ENCODE data around the gene TBC1D20.

Gene TBC1D20

DNA sequence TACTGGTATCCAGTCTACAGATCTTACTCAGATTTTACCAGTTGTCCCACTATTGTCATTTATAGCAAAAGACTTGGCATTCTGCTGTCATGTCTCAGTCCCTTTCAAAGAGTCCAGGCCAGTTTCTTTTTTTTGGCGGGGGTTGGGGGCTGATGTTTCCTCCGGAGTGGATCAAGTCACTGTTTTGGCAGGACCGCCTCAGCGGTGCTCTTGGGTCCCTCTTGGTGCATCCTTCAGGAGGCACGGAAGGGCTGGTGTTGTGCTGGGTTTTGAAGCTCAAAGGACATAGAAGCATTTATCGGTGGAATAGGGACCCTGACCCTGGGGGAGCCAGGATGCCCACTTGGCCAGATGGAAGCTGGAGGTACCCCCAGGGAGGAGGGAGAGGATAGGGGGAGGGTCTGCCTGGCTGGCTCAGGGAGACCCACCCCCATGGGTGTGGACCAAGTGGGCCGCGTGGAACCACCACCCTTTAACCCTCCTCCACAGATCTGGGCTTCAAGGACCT is 43.4 kb downstream of the TBC1D20 start:
- no peak for DNase-seq

DNA sequence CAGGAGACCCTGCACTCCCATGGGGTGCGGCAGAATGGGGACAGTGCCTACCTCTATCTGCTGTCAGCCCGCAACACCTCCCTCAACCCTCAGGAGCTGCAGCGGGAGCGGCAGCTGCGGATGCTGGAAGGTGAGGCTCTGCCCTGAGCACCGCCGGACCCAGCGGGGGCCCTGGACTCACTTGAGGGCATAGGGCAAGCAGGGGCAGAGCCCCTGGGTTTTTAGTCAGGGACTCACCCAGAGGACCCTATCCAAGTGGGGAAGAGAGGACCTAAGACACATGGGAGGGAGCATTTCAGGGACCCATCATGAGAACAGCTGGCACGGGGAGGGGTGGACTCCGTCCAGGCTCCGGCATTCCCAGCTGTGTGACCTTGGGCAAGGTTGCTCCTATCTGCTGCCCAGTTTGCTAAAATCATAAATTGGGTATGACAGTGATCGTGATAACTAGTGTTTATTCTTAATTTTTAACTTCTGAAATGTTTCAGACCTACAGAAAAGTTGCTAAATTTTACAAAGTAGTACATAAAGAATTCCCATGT is 44.5 kb downstream of the TBC1D20 start:
- no peak for DNase-seq

DNA sequence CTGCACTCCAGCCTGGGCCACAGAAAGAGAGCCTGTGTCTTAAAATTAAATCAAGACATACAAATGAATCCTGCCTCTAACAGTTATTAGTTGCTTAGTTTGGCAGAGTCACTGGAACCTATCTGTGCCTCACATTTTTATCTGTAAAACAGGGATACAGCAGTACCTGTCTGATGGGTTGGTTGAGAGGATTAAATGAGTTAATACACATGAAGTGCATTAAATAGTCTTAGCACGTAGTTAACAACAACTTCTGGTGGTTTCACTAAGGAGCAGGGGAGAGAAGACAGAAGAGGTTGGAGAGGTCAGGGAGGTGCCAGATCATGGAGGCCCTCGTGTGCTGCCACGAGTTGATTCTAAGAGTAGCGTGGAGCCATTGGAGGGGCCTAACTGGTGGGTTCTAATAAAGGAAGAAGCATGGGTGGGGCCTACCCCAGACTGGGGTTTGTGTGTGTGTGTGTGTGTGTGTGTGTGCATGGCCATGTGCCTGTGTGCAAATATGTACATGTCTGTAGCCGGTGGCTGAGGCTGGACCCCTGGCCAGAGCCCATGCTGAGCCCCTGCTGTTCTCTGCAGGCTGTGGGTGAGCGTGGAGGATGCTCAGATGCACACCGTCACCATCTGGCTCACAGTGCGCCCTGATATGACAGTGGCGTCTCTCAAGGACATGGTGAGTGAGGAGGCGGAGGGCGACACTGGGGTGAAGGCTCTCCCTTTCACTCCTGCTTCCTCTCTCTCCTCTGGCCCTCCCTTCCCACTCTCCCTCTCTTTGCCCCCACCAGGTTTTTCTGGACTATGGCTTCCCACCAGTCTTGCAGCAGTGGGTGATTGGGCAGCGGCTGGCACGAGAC is 45.2 kb downstream of the TBC1D20 start:
- no peak for DNase-seq

DNA sequence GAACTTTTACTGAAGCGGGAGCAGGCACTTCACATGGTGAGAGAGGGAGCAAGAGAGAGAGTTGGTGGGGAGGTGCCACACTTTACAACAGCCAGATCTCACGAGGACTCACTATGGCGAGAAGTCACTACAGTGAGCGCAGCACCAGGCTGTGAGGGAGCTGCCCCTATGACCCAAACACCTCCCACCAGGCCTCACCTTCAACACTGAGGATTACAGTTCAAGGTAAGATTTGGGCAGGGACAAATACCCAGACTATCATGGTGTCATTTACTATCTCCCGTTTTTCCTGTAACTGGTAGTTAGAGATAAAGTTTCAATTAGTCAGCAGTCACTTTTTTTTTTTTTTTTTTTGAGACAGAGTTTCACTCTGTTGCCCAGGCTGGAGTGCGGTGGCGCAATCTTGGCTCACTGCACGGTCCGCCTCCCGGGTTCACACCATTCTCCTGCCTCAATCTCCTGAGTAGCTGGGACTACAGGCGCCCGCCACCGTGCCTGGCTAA is 46.5 kb downstream of the TBC1D20 start:
- DNase-seq: no peak

DNA sequence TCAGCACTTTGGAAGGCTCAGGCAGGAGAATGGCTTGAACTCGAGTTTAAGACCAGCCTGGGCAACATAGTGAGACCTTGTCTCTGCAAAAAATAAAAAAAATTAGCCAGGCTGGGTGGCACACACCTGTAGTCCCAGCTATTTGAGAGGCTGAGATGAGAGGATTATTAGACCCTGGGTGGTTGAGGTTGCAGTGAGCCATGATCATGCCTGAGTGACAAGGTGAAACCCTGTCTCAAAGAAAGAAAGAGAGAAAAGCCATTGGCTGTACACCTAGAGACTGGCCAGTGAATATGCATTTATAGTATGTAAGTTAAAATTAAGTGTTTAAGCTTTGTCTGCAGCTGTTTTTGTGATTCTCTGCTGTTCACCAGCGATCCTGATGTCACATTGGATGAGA is 48.2 kb downstream of the TBC1D20 start:
- DNase-seq: no peak

DNA sequence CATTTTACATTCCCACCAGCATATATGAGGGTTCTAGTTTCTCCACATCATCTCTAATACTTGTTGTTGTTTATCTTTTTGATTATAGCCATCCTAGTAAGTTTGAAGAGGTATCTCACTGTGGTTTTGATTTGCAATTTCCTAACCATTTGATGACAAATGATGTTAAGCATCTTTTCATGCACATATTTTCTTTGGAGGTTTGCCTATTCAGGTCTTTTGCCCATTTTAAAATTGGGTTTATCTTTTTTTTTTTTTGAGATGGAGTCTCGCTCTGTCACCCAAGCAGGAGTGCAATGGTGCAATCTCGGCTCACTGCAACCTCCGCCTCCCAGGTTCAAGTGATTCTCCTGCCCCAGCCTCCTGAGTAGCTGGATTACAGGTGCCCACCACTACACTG is 50.3 kb downstream of the TBC1D20 start:
- no peak for DNase-seq

DNA sequence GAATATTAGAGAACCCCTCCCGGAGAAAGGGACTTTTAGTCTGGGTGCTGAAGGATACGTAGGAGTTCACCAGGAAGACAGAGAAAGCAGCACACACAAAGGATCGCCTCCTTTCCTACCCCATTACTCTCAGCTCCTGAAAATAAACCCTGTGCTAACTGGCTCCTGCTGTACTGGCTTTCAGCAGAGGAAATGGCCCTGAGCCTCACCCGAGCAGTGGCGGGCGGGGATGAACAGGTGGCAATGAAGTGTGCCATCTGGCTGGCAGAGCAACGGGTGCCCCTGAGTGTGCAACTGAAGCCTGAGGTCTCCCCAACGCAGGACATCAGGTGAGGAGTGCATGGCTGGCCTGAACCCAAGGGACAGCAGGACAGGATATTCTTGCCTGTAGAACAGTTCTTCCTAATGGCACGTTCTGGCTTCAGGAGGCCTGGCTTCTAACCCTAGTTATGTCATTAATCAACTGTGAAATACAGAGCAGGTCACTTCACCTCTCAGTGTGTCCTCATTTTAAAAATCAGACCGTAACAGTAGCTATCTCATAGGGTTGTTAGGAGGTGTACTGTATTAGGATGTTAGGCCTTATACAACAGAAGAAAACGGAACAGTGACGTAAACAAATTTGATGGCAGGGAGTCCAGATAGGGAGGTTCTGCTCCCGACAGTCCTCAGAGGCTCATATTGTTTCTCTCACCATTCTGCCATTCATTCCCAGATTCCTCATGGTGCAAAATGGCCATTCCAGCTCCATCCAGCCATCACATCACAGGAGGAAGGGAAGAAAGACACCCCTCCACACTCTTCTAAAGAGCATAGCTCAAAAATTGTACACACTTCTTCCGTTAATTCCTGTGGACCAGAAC is 52.4 kb downstream of the TBC1D20 start:
- no peak for DNase-seq

DNA sequence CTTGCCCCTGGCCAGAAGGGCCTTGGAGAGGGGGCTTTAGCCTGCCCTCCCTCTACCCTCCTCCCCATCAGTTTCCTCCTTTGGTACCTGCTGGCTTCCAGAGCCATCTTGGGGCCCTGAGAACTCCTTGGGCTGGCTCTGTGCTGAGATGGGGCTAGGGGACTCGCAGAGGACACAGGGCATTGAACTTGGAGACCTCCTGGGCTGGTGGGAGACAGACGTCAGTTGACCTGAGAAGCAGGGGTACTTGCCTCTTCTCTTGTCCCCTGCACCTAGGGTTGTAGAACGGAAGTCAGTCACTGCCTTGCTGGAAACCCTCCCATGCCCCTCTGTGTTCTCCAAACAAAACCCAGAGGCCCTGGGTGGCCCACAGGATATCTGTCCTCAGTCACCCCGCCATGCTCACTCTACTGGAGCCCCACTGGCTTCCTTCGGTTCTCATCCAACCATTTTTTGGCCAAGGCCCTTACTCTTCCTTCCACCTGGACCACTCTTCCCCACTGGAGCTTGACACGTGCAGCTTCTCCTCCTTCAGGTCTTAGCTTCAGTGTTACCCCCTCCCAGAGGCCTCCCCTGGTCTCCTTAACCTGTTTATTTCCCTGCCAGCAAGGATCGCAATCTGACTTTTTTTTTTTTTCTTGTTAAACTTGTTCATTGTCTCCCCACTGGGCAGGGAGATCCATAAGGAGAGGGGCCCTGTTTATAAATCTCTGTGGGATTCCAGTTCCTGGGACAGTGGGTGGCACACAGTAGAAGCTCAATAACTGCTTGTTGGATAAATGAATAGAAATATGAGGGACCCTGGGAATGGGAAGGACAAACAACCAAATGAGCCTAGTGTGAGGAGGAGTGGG is 53.3 kb downstream of the TBC1D20 start:
- DNase-seq: peak in 1 of 3 experiments; percentile 50

DNA sequence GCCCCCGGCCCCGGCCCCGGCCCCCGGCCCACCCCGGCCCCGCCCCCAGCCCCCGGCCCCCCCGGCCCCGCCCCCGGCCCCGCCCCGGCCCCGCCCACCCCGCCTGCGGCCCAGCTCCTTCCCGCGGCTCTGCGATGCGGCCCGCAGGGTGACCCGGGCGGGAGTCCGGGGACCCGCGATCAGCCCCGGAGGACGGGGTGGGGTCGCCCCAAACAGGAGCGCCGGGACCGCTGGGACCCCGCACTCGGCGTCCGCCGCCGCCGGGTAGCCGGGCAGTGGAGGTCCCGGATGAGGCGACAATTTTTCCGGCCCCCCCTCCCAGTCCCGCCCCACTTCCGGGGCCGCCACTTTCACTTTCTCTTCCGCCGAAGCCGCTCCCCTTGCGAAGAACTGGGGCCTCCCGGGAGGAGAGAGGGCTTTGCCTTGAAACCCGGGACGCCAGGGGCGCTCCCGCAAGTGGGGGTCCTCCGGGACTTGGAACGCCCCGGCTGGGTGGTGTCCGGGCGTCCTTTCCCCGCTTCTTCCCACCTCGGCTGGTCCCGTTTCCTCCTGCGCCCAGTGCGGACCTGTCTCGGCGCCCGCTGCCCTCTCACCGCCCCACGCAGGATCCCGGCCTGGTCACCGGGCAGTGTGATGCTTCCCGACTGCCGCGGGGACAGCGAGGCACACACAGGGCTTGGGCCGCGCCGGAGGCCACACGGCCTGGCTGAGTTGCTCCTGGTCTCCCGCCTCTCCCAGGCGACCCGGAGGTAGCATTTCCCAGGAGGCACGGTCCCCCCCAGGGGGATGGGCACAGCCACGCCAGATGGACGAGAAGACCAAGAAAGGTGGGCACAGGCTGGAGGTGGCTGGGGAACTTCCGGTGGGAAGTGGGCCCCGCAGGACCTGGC is 54.1 kb downstream of the TBC1D20 start, which contains the start of gene RBCK1:
Gene RBCK1, plus strand, starts transcription at position 347 of the 890 bp plus-strand sequence. Its CDS starts 459 bp downstream, at position 806.
- DNase-seq: peak; percentile 80 to 90 (median 88)

DNA sequence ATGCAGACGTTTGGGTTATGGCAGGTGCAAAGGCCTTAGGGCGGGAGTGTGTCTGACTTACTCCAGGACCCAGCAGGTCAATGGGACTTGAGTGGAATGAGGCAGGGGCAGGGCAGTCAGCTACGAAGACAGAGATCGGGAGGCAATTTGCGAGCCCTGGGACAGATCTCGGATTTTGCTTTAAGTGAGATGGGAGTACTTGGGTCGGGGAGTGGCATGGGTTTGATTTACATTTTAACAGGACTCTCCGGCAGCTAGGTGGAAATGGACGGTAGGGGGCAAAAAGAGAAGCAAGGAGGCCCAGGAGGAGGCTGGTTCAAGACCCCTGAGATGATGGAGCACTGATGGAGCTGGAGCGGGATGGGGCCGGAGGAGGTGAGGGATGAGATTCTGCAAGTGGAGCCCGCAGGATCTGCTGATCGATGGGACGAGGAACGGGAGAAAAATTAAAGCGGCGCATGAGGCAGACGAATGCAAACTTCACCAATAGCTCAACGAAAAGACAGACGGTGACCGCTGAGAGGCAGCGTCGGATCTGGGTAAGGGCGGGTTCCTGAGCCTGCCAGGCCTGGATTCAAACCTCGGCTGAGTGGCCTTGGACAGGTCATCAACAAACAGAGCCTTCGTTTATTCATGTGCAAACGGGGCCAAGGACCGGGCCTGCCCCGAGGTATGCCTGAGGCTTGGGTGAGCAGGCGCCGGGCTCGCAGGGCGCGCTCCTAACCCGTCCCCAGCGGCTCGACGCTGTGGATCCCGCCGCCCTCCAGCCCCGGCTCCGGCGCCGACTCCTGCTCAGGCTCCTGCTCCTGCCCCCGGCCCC is 55.0 kb downstream of the TBC1D20 start:
- peak; percentile 83 to 86 (median 86) for DNase-seq

DNA sequence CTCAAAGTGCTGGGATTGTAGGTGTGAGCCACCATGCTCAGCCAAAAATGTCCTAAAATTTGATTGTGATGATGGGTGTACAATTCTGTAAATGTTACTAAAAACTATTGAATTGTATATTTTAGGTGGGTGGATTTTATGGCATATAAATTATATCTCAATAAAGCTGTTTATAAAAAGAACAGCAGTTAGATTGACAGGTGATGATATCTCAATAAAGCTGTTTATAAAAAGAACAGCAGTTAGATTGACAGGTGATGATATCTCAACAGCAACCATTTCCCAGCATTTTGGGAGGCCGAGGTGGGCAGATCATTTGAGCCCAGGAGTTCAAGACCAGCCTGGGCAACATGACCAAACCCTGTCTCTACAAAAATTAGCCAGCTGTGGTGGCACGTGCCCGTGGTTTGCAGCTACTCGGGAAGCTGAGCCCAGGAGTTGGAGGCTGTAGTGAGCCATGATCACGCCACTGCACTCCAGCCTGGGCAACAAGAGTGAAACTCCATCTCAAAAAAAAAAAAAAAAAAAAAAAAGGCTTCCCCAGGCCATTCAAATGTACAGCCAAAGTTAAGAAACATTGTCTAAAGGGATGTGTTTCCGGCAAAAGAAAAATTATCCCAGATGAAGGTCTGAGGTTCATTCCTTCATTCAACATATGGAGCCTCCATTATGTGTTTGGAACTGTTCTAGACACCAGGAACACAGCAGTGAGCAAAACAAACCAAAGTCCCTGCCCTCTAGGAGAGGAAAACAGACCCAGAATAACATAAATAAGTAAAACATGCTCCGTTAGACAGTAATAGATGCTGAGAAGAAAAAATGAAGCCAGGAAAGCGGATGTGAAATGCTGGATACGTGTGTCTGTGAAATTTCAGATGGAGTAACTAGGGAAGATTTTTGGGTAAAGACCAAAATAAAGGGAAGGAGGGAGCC is 55.9 kb downstream of the TBC1D20 start:
- no peak for DNase-seq

DNA sequence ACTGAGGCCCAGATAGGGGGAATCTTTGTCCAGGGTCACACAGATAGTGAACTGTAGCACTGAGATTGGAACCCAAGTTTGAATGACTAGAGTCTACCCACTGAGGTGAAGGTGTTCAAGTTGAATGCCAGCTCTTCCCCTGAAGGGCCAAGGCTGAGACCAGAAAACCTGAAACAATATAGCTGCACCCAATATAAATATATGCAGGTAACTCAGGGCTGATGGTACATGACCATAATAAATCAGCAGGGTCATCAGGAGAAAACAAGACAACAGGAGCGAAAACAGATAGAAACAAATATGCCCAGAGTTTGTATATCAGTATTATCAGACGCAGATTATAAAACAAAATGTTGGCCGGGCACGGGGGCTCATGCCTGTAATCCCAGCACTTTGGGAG is 58.2 kb downstream of the TBC1D20 start:
- no peak for DNase-seq

DNA sequence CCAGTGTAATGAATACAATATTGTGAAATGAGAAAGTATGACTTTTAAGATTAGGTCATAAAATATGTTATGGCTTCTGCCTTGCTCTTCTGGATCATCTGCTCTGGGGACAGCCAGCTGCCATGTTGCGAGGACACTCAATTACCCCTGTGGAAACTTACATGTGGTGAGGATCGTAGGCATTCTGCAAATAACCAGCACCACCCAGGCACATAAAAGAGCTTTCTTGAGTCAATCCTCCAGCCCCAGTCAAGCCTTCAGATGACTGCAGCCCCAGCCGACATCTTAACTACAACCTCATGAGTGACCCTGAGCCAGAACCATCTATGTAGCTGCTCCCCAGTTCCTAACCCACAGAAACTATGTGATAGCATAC is 58.8 kb downstream of the TBC1D20 start:
- DNase-seq: no peak

DNA sequence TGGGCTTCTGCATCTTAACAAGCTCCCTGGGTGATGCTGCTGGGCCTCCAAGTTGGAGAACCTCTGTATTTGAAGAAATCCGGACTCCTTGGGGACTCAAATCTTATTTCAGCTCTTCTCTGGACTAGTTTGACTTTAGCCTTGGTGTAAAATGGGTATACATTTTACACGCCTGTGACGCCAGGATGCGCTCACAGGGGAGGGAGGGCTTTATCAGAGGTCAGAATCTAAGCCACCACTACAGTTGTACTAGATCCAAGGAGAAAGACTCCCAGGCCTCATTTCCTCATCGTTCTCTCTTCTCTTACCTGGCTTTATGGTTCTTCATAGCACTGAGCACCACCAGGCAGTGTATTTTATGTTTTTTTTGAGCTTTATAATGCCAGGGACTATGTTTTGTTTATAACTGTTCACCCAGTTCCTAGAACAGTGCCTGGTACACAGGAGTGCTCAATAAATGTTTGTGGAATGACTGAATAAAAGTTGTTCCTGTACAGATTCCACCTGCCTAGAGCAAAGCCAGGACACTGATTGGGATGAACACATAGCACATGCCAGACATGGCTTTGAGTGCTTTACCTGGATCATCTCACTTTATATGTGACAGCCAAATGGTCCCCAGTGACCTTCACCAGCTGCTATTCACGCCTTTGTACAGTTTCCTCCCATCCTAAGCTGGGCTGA is 59.3 kb downstream of the TBC1D20 start:
- DNase-seq: no peak

DNA sequence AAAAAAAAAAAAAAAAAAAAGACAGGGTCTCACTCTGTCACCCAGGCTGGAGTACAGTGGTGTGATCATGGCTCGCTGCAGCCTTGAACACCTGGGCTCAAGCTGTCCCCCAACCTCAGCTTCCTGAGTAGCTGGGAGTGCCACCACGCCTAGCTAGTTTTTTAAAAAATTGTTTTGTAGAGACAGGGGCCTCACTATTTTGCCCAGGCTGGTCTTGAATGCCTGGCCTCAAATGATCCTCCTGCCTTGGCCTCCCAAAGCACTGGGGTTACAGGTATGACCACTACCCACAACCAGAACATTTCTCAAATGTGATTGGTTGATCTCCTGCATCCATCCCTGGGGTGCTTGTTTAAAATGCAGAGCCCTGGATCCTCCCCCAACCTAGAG is 59.8 kb downstream of the TBC1D20 start:
- no peak for DNase-seq

DNA sequence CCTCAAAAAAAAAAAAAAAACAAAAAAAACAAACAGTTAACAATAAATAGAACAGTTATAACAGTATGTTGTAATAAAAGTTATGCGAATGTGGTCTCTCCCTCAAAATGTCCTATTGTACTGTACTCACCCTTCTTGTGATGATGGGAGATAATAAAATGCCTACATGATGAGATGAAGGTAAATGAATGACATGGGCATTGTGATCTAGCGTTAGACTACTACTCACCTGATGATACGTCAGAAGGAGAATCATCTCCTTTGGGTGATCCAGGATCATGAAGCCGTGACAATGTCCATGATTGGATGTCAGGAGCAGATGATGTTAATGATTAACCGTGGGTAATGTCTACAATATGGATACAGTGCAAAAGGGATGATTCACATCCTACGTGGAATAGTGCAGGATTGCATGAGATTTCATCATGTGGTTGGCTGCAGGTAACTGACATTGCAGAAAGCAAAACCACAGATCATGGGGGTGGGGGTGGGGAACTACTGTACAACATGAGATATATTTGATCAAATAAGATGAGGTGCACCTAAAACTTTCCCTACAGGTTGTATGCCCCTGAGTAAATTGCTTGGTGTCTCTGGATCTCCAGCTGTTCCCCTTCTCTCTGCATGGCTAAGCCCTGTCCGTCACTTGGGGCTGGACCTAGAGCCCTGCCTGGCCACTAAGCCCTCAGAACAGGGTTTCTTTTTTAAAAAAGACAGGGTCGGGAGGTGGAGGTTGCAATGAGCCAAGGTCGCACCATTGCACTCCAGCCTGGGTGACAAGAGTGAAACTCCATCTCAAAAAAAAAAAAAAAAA is 60.4 kb downstream of the TBC1D20 start:
- no peak for DNase-seq

DNA sequence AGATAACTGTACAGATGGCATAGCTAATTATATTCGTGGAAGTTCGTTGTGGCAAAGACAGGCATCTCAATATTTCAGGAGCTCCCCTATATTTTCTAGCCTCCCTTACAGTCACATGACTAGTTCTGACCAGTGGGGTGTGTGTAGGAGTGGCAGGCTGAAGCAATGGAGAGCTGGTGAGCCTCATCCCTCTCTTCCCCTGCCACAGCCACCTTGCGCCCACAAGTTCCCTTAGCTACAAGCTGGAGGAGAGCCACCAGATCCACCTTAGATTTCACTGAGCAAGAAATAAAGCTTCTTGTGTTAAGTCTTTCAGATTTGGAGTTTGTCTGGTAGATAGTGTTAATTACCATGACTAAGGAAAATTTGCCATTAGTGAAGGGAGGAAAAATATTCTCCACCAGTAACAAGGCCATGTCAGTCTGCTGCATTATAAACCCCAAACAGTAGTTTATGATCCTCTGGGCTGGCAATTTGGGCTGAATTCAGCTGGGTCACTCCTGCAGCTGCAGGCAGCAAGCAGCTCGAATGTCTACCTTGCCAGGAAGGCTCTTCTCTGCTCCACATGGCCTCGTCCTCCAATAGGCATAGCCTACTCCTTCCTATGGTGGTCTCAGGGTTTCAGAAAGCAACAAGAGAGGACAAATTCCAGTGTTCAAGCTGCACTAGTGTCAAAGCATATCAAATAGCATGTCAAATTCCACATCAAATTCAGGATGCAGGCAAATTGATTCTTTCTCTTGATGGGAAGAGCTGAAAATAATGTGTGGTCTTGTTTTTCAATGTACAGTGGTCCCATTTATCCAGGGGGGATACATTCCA is 61.7 kb downstream of the TBC1D20 start:
- no peak for DNase-seq
